ENCODE results near the gene PDK2. TPM values are rescaled to one million over a fixed set of nuclear protein-coding genes. Genes with fewer than 3 reads are reported as not detected.
A peak's percentile ranks its signal among the peaks of the same experiment; 100 is the strongest.

Gene PDK2
- total RNA-seq, 3 donors from 2014 or later, result 51.0 to 91.6 (median 72.6) TPM

- DNase-seq, result peak in 1 of 3 donors; percentile 62
These were observed 5.8 kb downstream of the PDK2 start for GRCh38 chr17:50100921-50101345.

GRCh38 chr17:50101346-50102163, 6.4 kb downstream of the PDK2 start:
- ATAC-seq (peak; percentile 85), DNase-seq (peak; percentile 84 to 90 (median 88))
- Histone ChIP-seq H3K4me1 (ENCODE audit: low read depth) (peaks cover 50% of the 10 kb centered on the region), H3K9me3 (no peaks in the 10 kb centered on the region), H3K4me3 (peak overlapping the region; percentile 6), H3K36me3 (ENCODE audit: low read depth) (no peaks in the 10 kb centered on the region)
- TF ChIP-seq CTCF (IDR thresholded peaks at IDR 0.05), result no peak
- intact Hi-C loops (cut with DNase I, micrococcal nuclease), result no loop called here

More at GRCh38 chr17:50100921-50101345, 5.8 kb downstream of the PDK2 start:
- intact Hi-C loops (cut with DNase I, micrococcal nuclease), result no loop called here
- Histone ChIP-seq H3K4me1 (ENCODE audit: low read depth) (peaks cover 56% of the 10 kb centered on the region), H3K9me3 (no peaks in the 10 kb centered on the region), H3K4me3 (peak overlapping the region; percentile 6), H3K36me3 (ENCODE audit: low read depth) (no peaks in the 10 kb centered on the region)
- TF ChIP-seq CTCF (IDR thresholded peaks at IDR 0.05), result no peak
- ATAC-seq, result peak; percentile 7

GRCh38 chr17:50102164-50102991, 7.2 kb downstream of the PDK2 start:
- Histone ChIP-seq H3K4me3 (no peak overlapping the region), H3K9me3 (no peaks in the 10 kb centered on the region), H3K4me1 (ENCODE audit: low read depth) (peaks cover 46% of the 10 kb centered on the region), H3K36me3 (ENCODE audit: low read depth) (no peaks in the 10 kb centered on the region)
- no peak for TF ChIP-seq CTCF (IDR thresholded peaks at IDR 0.05)
- ATAC-seq, result peak; percentile 88
- peak; percentile 93 to 94 (median 94) for DNase-seq
- intact Hi-C loops (cut with DNase I, micrococcal nuclease), result no loop called here

- intact Hi-C loops (cut with DNase I, micrococcal nuclease), result no loop called here
- ATAC-seq (no peak), DNase-seq (no peak)
- Histone ChIP-seq H3K4me1 (ENCODE audit: low read depth) (peaks cover 40% of the 10 kb centered on the region), H3K9me3 (no peaks in the 10 kb centered on the region), H3K4me3 (no peak overlapping the region), H3K36me3 (ENCODE audit: low read depth) (no peaks in the 10 kb centered on the region)
- no peak for TF ChIP-seq CTCF (IDR thresholded peaks at IDR 0.05)
These were observed 8.1 kb downstream of the PDK2 start for GRCh38 chr17:50103252-50103651.

- Histone ChIP-seq H3K36me3 (ENCODE audit: low read depth) (no peaks in the 10 kb centered on the region), H3K9me3 (no peaks in the 10 kb centered on the region), H3K4me1 (ENCODE audit: low read depth) (peaks cover 34% of the 10 kb centered on the region), H3K4me3 (no peak overlapping the region)
- no peak for TF ChIP-seq CTCF (IDR thresholded peaks at IDR 0.05)
- DNase-seq (no peak), ATAC-seq (no peak)
- intact Hi-C loops (cut with DNase I, micrococcal nuclease), result no loop called here
These were observed 8.8 kb downstream of the PDK2 start for GRCh38 chr17:50103941-50104340.
